Forelimb muscle (tissue), 1 donor: ENCODE data around the gene LRRTM2. TPM values are rescaled to one million over a fixed set of nuclear protein-coding genes. Genes with fewer than 3 reads are reported as not detected.
"Not testable (repeated sequence)": the region's sequence is repeated elsewhere in the genome, so short reads cannot be mapped to it uniquely, and the experiment has no call there.

Source experiments
- DNase-seq: peaks from one replicate; pipeline ENCODE4 v3.0.0-alpha.2; 2013; ENCODE audit warnings: low read depth
- polyA plus RNA-seq: library from polyadenylated mRNA; unstranded; fragments of 120-200 nt; gene quantifications from one replicate; pipeline ENCODE4 v1.2.1, GENCODE V29; 2013; ENCODE audit not compliant: insufficient read length

The LRRTM2 gene
- polyA plus RNA-seq, 1 donor: 0.51 TPM

- no peak for DNase-seq
Observed at GRCh38 chr5:138840103-138840502, 35.0 kb downstream of the LRRTM2 start.

DNA sequence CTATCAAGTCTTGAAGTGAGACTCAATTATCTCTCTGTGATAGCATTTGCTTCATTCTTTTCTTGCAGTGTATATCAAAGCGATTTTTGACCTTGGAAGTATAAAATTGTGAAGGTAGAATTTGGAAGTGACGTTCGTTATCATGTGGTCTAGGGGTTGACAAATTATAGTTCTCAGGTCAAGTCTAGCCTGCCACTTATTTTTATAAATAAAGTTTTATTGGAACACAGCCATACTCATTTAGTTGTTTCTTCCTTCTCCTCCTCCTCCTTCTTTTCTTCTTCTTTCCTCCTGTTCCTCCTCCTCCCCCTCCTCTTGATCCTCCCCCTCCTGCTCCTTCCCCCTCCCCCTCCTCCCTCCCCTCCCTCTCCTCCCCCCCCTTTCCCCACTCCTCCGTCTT lies 38.0 kb downstream of the LRRTM2 start:
- DNase-seq: no peak

GRCh38 chr5:138834853-138835252 lies 40.3 kb downstream of the LRRTM2 start:
- not testable (repeated sequence) for DNase-seq

GRCh38 chr5:138833726-138834480 lies 41.2 kb downstream of the LRRTM2 start:
- DNase-seq: no peak

DNA sequence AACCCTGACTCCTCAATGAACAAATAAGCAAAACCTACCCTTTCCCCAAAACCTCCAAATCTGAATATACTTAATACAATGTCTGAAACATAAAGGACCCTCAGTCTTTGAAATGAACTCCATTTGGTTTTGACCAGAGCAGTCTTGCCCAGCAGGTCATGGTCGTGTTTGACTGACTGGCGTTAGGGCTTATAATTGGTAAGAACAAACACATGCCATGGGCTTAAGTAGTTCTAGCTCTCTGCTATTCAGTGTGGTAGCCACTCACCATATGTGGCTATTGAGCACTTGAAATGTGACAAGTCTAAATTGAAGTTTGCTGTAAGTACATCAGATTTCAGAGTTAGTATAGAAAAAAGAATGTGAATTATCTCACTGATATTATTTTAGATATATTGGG lies 42.1 kb downstream of the LRRTM2 start:
- no peak for DNase-seq

- no peak for DNase-seq
Observed at GRCh38 chr5:138832218-138832617, 42.9 kb downstream of the LRRTM2 start.

GRCh38 chr5:138831703-138832102 lies 43.4 kb downstream of the LRRTM2 start:
- DNase-seq: no peak

DNA sequence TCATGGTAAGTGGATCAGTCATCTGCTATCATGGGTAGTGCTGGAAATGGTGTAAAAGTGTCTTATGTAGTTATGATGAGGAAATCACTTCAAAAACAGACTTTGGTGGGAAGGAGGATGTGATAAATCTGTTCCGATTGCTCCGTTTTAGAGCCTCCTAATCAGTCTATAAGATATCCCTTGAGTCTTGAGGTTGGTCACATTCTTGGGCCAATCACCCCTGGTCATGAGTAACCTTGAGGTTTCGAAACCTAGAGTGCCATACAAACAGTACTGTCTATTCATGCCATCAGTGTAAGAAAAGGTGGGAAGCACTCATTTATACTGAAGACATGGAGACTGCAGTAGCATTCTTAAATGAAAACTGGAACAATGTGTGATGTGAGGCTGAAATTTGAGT lies 45.8 kb downstream of the LRRTM2 start:
- no peak for DNase-seq

DNA sequence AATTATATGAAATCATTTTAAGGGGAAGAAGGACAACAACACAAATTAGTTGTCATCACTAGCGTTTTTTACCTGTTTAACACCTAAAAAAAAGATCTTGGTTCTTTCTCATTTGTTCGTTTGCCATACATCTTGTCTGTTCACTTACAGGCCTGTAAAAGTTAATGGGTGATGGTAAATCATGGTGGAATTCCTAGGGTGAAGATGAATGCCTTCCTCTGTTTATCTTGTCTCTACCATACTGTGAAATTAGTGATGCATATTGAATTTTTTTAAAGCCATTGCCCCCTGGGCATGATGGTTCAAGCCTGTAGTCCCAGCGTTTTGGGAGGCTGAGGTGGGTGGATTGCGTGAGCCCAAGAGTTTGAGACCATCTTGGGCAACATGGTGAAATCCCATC lies 46.6 kb downstream of the LRRTM2 start:
- DNase-seq: no peak

DNA sequence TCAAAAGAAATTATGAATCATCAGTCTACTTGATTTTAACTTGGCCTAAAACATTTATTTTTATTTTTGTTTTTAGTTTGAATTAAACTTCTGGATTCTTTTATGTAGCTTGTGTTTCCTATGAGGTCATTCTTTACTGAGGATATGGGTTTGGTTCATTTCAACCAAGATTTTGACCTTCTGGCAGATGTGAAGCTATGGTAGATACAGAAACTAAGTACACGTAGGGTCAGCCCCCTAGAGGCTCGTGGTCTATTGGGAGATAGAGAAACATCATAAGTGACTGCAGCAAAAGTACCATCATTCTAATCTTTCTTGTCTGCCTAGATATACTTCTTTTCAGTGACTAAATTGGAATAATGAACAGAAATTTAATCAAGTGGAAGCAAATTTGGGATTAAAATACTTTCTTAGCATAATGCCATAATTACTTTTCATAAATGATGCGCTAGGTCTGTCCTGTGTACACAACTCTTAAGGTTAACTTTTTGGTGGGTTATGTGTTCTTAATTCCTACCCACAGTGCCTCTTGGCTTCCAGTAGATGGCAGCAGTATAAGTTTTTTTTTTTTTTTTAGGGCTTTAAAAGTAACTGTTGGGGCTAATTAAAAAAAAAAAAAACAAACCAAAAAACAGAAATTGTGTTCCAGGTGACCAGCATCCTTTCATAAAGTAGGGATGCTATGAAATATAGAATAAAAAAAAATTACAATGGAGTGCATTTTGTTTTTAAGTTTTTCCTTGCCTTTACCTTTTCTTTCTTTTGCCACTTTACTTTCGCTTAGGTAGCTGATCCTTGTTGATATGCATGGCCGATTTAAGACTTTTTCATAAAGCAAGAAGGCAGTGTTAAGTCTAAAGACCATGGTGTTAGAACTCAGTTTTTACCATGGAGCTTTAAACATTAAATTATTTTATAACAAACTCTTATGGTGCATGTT lies 49.9 kb downstream of the LRRTM2 start:
- DNase-seq: no peak

DNA sequence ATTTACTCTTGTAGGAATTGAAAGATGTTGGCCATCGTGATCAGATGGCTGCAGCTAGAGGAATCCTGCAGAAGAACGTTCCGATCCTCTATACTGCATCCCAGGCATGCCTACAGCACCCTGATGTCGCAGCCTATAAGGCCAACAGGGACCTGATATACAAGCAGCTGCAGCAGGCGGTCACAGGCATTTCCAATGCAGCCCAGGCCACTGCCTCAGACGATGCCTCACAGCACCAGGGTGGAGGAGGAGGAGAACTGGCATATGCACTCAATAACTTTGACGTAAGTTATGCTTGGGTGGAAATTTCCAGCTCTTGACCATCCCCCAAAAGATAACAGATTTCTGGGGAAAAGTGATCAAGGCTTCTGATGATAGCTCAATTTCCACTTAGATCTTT lies 50.6 kb downstream of the LRRTM2 start:
- no peak for DNase-seq

GRCh38 chr5:138820695-138821094 lies 54.4 kb downstream of the LRRTM2 start:
- no peak for DNase-seq

DNA sequence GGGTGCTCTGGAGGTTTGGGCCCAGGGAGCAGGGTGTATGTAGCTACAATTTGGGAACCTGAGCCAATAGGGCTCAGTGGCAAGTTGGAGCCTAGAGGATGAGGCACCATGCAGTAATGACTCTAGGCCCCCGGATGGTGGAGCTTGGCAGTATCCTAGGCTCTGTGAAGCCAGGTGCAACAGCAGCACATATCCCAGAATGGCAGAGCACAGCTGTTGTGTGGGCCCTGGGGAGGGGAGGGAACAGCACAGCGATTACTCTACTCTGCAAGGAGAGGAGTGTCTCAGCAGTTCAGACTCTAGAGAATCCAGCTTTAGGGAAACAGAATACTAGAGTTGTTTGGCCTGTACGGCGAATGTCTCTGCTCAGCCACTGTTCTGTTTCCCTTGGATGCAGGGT lies 56.1 kb downstream of the LRRTM2 start:
- no peak for DNase-seq

Other genes with a start within 250 kb of the LRRTM2 start
- gene CTNNA1, start 121.9 kb downstream of the LRRTM2 start, polyA plus RNA-seq: 250 TPM